Lung microvascular endothelial cell (primary cell): ENCODE measurements around the gene NLGN2. TPM values are rescaled to one million over a fixed set of nuclear protein-coding genes. Genes with fewer than 3 reads are reported as not detected.

Source experiments
- DNase-seq, 2 donors: peaks; one replicate each; pipeline versions ENCODE4 v3.0.0 to v3.0.0-alpha.2; 2010; ENCODE audit warnings: low read depth in 2 of 2
- total RNA-seq: library from RNA; depleted of rRNA; stranded (reverse); fragments of >200 nt; gene quantifications from 2 replicates; pipeline ENCODE4 v1.2.1, GENCODE V29; 2014

NLGN2 gene
- total RNA-seq, 1 donor from 2014 or later: 1.2 TPM

- no peak for DNase-seq
These were observed 55.8 kb downstream of the NLGN2 start for GRCh38 chr17:7463372-7463846.

GRCh38 chr17:7464081-7464480, 56.4 kb downstream of the NLGN2 start:
- no peak for DNase-seq

- no peak for DNase-seq
These were observed 58.1 kb downstream of the NLGN2 start for GRCh38 chr17:7465597-7466275.

GRCh38 chr17:7466318-7466638, 58.6 kb downstream of the NLGN2 start:
- no peak for DNase-seq

GRCh38 chr17:7466639-7467341, 59.1 kb downstream of the NLGN2 start:
- DNase-seq: peak; percentile 43 to 82

GRCh38 chr17:7467498-7467897, 59.9 kb downstream of the NLGN2 start:
- no peak for DNase-seq

- no peak for DNase-seq
These were observed 60.6 kb downstream of the NLGN2 start for GRCh38 chr17:7468290-7468689.

GRCh38 chr17:7468804-7469389, 61.3 kb downstream of the NLGN2 start:
- no peak for DNase-seq

Other genes with a start within 250 kb of the NLGN2 start
- gene ASGR1, start 228.5 kb upstream of the NLGN2 start, total RNA-seq: 14.4 and 28.8 TPM in 2 replicates
- gene DLG4, start 188.0 kb upstream of the NLGN2 start, total RNA-seq: 5.4 and 9.1 TPM in 2 replicates
- 205 and 242 TPM in 2 replicates for gene ACADVL, start 187.9 kb upstream of the NLGN2 start, total RNA-seq
- gene DVL2, start 173.3 kb upstream of the NLGN2 start, total RNA-seq: 25.1 and 31.9 TPM in 2 replicates
- gene PHF23, start 168.4 kb upstream of the NLGN2 start, total RNA-seq: 30.9 and 38.5 TPM in 2 replicates
- 124 and 130 TPM in 2 replicates for gene GABARAP, start 165.4 kb upstream of the NLGN2 start, total RNA-seq
- 22.4 and 25.2 TPM in 2 replicates for gene CTDNEP1, start 156.1 kb upstream of the NLGN2 start, total RNA-seq
- 26.6 and 32.7 TPM in 2 replicates for gene ELP5, start 155.6 kb upstream of the NLGN2 start, total RNA-seq
- 0.99 and 7.0 TPM in 2 replicates for gene CLDN7, start 145.4 kb upstream of the NLGN2 start, total RNA-seq
- gene SLC2A4, start 126.1 kb upstream of the NLGN2 start, total RNA-seq: 0.22 and 0.60 TPM in 2 replicates
- gene YBX2, start 113.2 kb upstream of the NLGN2 start, total RNA-seq: under 0.01 TPM in 2 replicates
- 385 and 487 TPM in 2 replicates for gene EIF5A, start 100.2 kb upstream of the NLGN2 start, total RNA-seq
- gene GPS2, start 92.5 kb upstream of the NLGN2 start, total RNA-seq: 22.9 and 33.5 TPM in 2 replicates
- 7.4 and 13.1 TPM in 2 replicates for gene NEURL4, start 78.5 kb upstream of the NLGN2 start, total RNA-seq
- 0.40 and 0.44 TPM in 2 replicates for gene ACAP1, start 71.3 kb upstream of the NLGN2 start, total RNA-seq
- 2.4 and 3.8 TPM in 2 replicates for gene KCTD11, start 55.7 kb upstream of the NLGN2 start, total RNA-seq
- not detected in 2 replicates for gene TMEM95, start 52.7 kb upstream of the NLGN2 start, total RNA-seq
- 1.5 and 1.8 TPM in 2 replicates for gene TNK1, start 26.8 kb upstream of the NLGN2 start, total RNA-seq
- 15.0 and 19.4 TPM in 2 replicates for gene PLSCR3, start 13.3 kb upstream of the NLGN2 start, total RNA-seq
- gene TMEM256, start 3.7 kb upstream of the NLGN2 start, total RNA-seq: 141 and 232 TPM in 2 replicates
- not detected in 2 replicates for gene SPEM1, start 12.5 kb downstream of the NLGN2 start, total RNA-seq
- not detected in 2 replicates for gene SPEM2, start 17.8 kb downstream of the NLGN2 start, total RNA-seq
- not detected in 2 replicates for gene SPEM3, start 21.0 kb downstream of the NLGN2 start, total RNA-seq
- gene TMEM102, start 27.6 kb downstream of the NLGN2 start, total RNA-seq: 6.1 and 9.3 TPM in 2 replicates
- gene FGF11, start 31.7 kb downstream of the NLGN2 start, total RNA-seq: 0.20 and 0.22 TPM in 2 replicates
- gene CHRNB1, start 37.2 kb downstream of the NLGN2 start, total RNA-seq: 8.1 and 9.2 TPM in 2 replicates
- gene ZBTB4, start 71.8 kb downstream of the NLGN2 start, total RNA-seq: 6.3 and 8.5 TPM in 2 replicates
- gene SLC35G6, start 73.6 kb downstream of the NLGN2 start, total RNA-seq: not detected in 2 replicates
- gene POLR2A, start 76.5 kb downstream of the NLGN2 start, total RNA-seq: 56.0 and 70.0 TPM in 2 replicates
- 4.4 and 4.8 TPM in 2 replicates for gene TNFSF12, start 141.2 kb downstream of the NLGN2 start, total RNA-seq
- 0.20 and 0.65 TPM in 2 replicates for gene TNFSF13, start 150.9 kb downstream of the NLGN2 start, total RNA-seq
- gene SENP3, start 154.1 kb downstream of the NLGN2 start, total RNA-seq: 52.3 and 81.5 TPM in 2 replicates
- 0.40 and 0.44 TPM in 2 replicates for gene CD68, start 171.8 kb downstream of the NLGN2 start, total RNA-seq
- gene MPDU1, start 176.0 kb downstream of the NLGN2 start, total RNA-seq: 56.7 and 72.2 TPM in 2 replicates
- gene SOX15, start 182.2 kb downstream of the NLGN2 start, total RNA-seq: not detected in 2 replicates
- 25.9 and 36.3 TPM in 2 replicates for gene FXR2, start 207.1 kb downstream of the NLGN2 start, total RNA-seq
- 25.7 and 33.3 TPM in 2 replicates for gene SAT2, start 220.0 kb downstream of the NLGN2 start, total RNA-seq
- gene SHBG, start 222.3 kb downstream of the NLGN2 start, total RNA-seq: 0.20 and 0.22 TPM in 2 replicates
- not detected in 2 replicates for gene ATP1B2, start 243.1 kb downstream of the NLGN2 start, total RNA-seq